ENCODE data around the gene FREY1.

Gene FREY1

DNA sequence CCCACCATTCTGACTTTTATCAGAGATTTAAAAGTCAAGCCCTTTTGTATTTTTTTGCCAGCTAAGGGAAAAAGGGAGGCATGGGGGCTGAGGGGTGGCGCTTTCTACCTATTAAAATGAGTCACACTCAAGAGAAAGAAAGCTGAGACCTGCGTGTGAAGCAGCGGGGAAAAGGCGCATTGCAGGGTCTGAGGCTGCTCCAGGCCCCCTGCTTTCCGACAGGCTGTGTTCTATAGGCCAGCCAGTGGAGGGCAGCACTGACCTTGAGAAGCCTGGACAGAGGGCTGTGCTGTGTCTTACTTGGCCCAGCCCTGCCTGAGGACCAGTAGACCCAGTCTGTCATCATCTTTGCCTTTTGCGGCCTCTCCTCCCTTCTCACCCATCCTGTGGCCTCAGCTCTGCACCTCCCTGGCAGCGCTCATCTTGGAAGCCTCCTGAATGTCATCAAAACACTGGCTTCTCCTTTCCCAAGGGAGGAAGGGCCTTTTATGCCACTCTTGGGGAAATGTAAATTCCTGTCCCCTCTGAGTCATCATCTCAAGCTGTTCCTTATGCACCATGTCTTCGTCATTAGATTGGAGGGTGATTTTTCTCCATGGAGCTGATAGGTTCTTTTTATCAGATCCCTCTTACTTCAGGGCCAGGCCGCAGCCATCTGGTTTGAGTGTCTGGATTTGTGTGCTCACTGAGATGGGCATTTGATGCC is 34.3 kb downstream of the FREY1 start:
- H3K36me3 ChIP-seq (ENCODE audit: insufficient read depth, low read length), result peaks cover 90% of the 10 kb centered on the region
- H3K4me3 ChIP-seq (ENCODE audit: low read depth in 1 of 2, low read length in 2 of 2), result no peak overlapping the region
- H3K9me3 ChIP-seq (ENCODE audit: low read length), result no peaks in the 10 kb centered on the region
- H3K4me1 ChIP-seq (ENCODE audit: insufficient read depth, low read length), result no peaks in the 10 kb centered on the region
- no peak overlapping the region for H3K9ac ChIP-seq (ENCODE audit: low read length)
- H3K27ac ChIP-seq (ENCODE audit: low read depth, low read length), result no peak overlapping the region
- no peaks in the 10 kb centered on the region for H3K27me3 ChIP-seq (ENCODE audit: control insufficient read depth in 1 of 2, insufficient read depth in 2 of 2, low read length in 2 of 2)

DNA sequence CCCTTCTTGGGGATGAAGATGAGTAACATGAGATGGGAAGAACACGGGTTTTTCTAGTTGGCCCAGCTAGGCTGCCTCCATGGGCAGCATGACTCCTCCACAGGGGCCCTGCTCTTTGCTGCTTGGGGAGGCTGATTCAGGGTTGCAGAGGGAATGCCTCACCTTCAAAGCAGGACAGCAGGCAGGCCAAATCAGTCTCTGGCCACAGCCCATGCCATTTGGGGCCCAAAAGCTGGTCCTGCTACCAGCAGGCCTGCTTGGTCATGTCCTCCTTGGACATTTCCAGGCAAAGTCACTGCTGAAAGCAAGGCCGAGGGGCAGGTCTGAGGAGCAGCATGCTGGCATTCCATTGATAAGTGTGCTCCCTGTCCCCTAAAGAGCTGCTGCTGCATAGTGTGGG is 35.4 kb downstream of the FREY1 start:
- H3K9ac ChIP-seq (ENCODE audit: low read length), result no peak overlapping the region
- no peak overlapping the region for H3K4me3 ChIP-seq (ENCODE audit: low read depth in 1 of 2, low read length in 2 of 2)
- H3K4me1 ChIP-seq (ENCODE audit: insufficient read depth, low read length), result no peaks in the 10 kb centered on the region
- no peaks in the 10 kb centered on the region for H3K9me3 ChIP-seq (ENCODE audit: low read length)
- H3K36me3 ChIP-seq (ENCODE audit: insufficient read depth, low read length), result peaks cover 87% of the 10 kb centered on the region
- no peaks in the 10 kb centered on the region for H3K27me3 ChIP-seq (ENCODE audit: control insufficient read depth in 1 of 2, insufficient read depth in 2 of 2, low read length in 2 of 2)
- H3K27ac ChIP-seq (ENCODE audit: low read depth, low read length), result no peak overlapping the region

DNA sequence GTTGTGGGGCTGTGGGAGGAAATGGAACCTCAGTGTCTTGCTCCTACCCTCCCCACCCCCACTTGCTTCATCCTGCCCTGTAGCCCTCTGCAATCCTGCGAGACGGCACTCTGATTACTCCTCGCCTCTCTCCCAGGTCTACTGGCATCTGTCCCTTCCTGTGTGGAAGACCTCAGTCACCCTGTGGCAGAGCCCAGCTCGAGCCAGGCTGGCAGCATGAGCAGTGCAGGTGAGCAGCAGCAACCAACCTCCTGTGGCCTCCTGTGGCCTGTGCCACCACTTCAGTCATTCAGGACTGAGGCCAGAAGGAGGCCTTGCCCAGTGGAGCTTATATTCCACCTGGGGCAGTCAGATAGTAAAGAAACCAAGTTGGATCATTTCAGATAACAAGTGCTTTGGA is 36.4 kb downstream of the FREY1 start:
- H3K4me1 ChIP-seq (ENCODE audit: insufficient read depth, low read length), result no peaks in the 10 kb centered on the region
- H3K4me3 ChIP-seq (ENCODE audit: low read depth in 1 of 2, low read length in 2 of 2), result no peak overlapping the region
- no peak overlapping the region for H3K27ac ChIP-seq (ENCODE audit: low read depth, low read length)
- no peak overlapping the region for H3K9ac ChIP-seq (ENCODE audit: low read length)
- H3K27me3 ChIP-seq (ENCODE audit: control insufficient read depth in 1 of 2, insufficient read depth in 2 of 2, low read length in 2 of 2), result no peaks in the 10 kb centered on the region
- H3K36me3 ChIP-seq (ENCODE audit: insufficient read depth, low read length), result peaks cover 85% of the 10 kb centered on the region
- no peaks in the 10 kb centered on the region for H3K9me3 ChIP-seq (ENCODE audit: low read length)

- H3K9me3 ChIP-seq (ENCODE audit: low read length), result no peaks in the 10 kb centered on the region
- H3K4me1 ChIP-seq (ENCODE audit: insufficient read depth, low read length), result no peaks in the 10 kb centered on the region
- H3K27ac ChIP-seq (ENCODE audit: low read depth, low read length), result no peak overlapping the region
- no peaks in the 10 kb centered on the region for H3K27me3 ChIP-seq (ENCODE audit: control insufficient read depth in 1 of 2, insufficient read depth in 2 of 2, low read length in 2 of 2)
- H3K36me3 ChIP-seq (ENCODE audit: insufficient read depth, low read length), result peaks cover 87% of the 10 kb centered on the region
- no peak overlapping the region for H3K9ac ChIP-seq (ENCODE audit: low read length)
- no peak overlapping the region for H3K4me3 ChIP-seq (ENCODE audit: low read depth in 1 of 2, low read length in 2 of 2)
These were observed 37.5 kb downstream of the FREY1 start for GRCh38 chr11:45869551-45869950.

DNA sequence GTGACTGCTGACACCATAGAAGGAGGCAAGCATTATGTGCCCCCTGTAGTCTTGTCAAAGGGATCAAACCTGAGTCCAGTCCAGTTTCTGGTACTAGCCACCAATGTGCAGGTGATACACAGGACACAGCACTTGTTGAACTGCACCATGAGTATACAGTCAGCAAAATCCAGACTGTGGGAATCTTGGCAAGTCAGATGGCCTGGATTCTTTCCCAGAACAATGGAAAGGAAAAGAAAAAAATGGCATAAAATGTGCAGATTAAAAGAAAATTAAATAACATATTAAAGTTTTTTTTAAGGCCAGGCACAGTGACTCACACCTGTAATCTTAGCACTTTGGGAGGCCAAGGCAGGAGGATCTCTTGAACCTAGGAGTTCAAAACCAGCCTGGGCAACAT is 43.0 kb downstream of the FREY1 start:
- no peaks in the 10 kb centered on the region for H3K9me3 ChIP-seq (ENCODE audit: low read length)
- H3K4me1 ChIP-seq (ENCODE audit: insufficient read depth, low read length), result peaks cover 23% of the 10 kb centered on the region
- no peak overlapping the region for H3K27ac ChIP-seq (ENCODE audit: low read depth, low read length)
- H3K9ac ChIP-seq (ENCODE audit: low read length), result no peak overlapping the region
- H3K4me3 ChIP-seq (ENCODE audit: low read depth in 1 of 2, low read length in 2 of 2), result no peak overlapping the region
- H3K27me3 ChIP-seq (ENCODE audit: control insufficient read depth in 1 of 2, insufficient read depth in 2 of 2, low read length in 2 of 2), result no peaks in the 10 kb centered on the region
- peaks cover 82% of the 10 kb centered on the region for H3K36me3 ChIP-seq (ENCODE audit: insufficient read depth, low read length)

GRCh38 chr11:45860764-45861510 is 46.1 kb downstream of the FREY1 start:
- peaks cover 61% of the 10 kb centered on the region for H3K36me3 ChIP-seq (ENCODE audit: insufficient read depth, low read length)
- no peaks in the 10 kb centered on the region for H3K27me3 ChIP-seq (ENCODE audit: control insufficient read depth in 1 of 2, insufficient read depth in 2 of 2, low read length in 2 of 2)
- peak overlapping the region; percentile 84 for H3K27ac ChIP-seq (ENCODE audit: low read depth, low read length)
- no peak overlapping the region for H3K4me3 ChIP-seq (ENCODE audit: low read depth in 1 of 2, low read length in 2 of 2)
- H3K9me3 ChIP-seq (ENCODE audit: low read length), result no peaks in the 10 kb centered on the region
- peak overlapping the region; percentile 21 for H3K9ac ChIP-seq (ENCODE audit: low read length)
- H3K4me1 ChIP-seq (ENCODE audit: insufficient read depth, low read length), result peaks cover 54% of the 10 kb centered on the region

DNA sequence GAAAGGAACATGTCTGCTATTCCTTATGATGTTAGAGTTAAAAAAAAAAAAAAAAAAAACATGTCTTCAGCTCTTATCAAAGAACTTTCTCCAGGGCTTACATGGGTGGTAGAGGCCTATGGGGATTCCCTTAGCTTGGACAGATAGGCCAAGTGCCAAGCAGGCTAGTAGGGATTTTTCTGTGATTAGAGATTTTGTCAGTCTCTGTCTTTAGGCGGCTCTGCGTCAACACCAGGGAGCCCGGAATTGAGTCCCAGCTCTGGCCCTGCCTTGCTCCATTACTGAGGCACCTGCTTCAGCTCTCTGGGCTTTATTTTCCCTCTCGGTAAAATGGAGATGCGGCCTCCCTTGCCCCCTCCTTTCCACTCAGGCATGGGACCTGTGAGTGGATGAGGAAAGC is 46.7 kb downstream of the FREY1 start:
- H3K9ac ChIP-seq (ENCODE audit: low read length), result peak overlapping the region; percentile 21
- peaks cover 60% of the 10 kb centered on the region for H3K4me1 ChIP-seq (ENCODE audit: insufficient read depth, low read length)
- H3K4me3 ChIP-seq (ENCODE audit: low read depth in 1 of 2, low read length in 2 of 2), result no peak overlapping the region
- no peaks in the 10 kb centered on the region for H3K9me3 ChIP-seq (ENCODE audit: low read length)
- peak overlapping the region; percentile 84 for H3K27ac ChIP-seq (ENCODE audit: low read depth, low read length)
- peaks cover 55% of the 10 kb centered on the region for H3K36me3 ChIP-seq (ENCODE audit: insufficient read depth, low read length)
- H3K27me3 ChIP-seq (ENCODE audit: control insufficient read depth in 1 of 2, insufficient read depth in 2 of 2, low read length in 2 of 2), result no peaks in the 10 kb centered on the region

DNA sequence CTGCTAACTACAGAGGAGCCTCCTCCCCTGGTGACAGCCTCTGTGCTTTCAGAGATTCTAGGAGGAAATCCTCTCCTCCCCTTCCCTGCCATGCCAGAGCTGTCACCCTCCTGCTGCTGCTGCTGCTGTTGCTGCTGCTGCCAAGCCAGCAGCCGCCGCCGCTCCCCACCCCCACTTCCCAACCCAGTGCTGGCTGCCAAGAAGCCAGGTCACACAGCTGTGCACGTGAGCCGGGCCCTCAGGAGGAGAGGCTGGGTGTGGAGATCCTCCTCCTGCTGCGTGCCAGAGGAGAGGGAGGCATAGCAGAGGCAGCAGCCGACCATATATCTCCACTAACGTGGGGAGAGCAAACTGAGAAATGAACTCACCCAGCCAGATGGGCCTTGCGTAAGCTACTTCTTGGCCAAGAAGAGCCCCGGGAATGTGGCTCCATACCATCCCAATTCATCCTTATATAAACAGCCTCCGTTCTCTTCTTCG is 47.4 kb downstream of the FREY1 start:
- no peak overlapping the region for H3K4me3 ChIP-seq (ENCODE audit: low read depth in 1 of 2, low read length in 2 of 2)
- H3K4me1 ChIP-seq (ENCODE audit: insufficient read depth, low read length), result peaks cover 66% of the 10 kb centered on the region

GRCh38 chr11:45858751-45859398 is 48.2 kb downstream of the FREY1 start:
- Histone ChIP-seq H3K4me3 (ENCODE audit: low read depth in 1 of 2, low read length in 2 of 2) (peak overlapping the region in 1 of 2 donors; percentile 14), H3K36me3 (ENCODE audit: insufficient read depth, low read length) (peaks cover 41% of the 10 kb centered on the region), H3K27me3 (ENCODE audit: control insufficient read depth in 1 of 2, insufficient read depth in 2 of 2, low read length in 2 of 2) (no peaks in the 10 kb centered on the region), H3K27ac (ENCODE audit: low read depth, low read length) (peak overlapping the region; percentile 84), H3K4me1 (ENCODE audit: insufficient read depth, low read length) (peaks cover 75% of the 10 kb centered on the region), H3K9ac (ENCODE audit: low read length) (peak overlapping the region; percentile 35), H3K9me3 (ENCODE audit: low read length) (no peaks in the 10 kb centered on the region)

More for the DNA sequence above, 47.4 kb downstream of the FREY1 start:
- H3K27ac ChIP-seq (ENCODE audit: low read depth, low read length), result peak overlapping the region; percentile 84
- no peak overlapping the region for H3K9ac ChIP-seq (ENCODE audit: low read length)
- no peaks in the 10 kb centered on the region for H3K9me3 ChIP-seq (ENCODE audit: low read length)
- H3K27me3 ChIP-seq (ENCODE audit: control insufficient read depth in 1 of 2, insufficient read depth in 2 of 2, low read length in 2 of 2), result no peaks in the 10 kb centered on the region
- H3K36me3 ChIP-seq (ENCODE audit: insufficient read depth, low read length), result peaks cover 48% of the 10 kb centered on the region

- H3K9me3 ChIP-seq (ENCODE audit: low read length), result no peaks in the 10 kb centered on the region
- no peaks in the 10 kb centered on the region for H3K27me3 ChIP-seq (ENCODE audit: control insufficient read depth in 1 of 2, insufficient read depth in 2 of 2, low read length in 2 of 2)
- peaks cover 82% of the 10 kb centered on the region for H3K4me1 ChIP-seq (ENCODE audit: insufficient read depth, low read length)
- H3K27ac ChIP-seq (ENCODE audit: low read depth, low read length), result peak overlapping the region; percentile 84
- H3K4me3 ChIP-seq (ENCODE audit: low read depth in 1 of 2, low read length in 2 of 2), result peak overlapping the region in 1 of 2 donors; percentile 14
- H3K36me3 ChIP-seq (ENCODE audit: insufficient read depth, low read length), result peaks cover 38% of the 10 kb centered on the region
- peak overlapping the region; percentile 35 for H3K9ac ChIP-seq (ENCODE audit: low read length)
These were observed 49.1 kb downstream of the FREY1 start for GRCh38 chr11:45857961-45858474.
